Measurements from ENCODE around the gene ASS1. TPM values are rescaled to one million over a fixed set of nuclear protein-coding genes. Genes with fewer than 3 reads are reported as not detected.

Gene ASS1
- total and polyA plus RNA-seq, 2 donors (not counting 1 experiment from before 2014, with no cell fraction given): 44.7 to 223 TPM

DNA sequence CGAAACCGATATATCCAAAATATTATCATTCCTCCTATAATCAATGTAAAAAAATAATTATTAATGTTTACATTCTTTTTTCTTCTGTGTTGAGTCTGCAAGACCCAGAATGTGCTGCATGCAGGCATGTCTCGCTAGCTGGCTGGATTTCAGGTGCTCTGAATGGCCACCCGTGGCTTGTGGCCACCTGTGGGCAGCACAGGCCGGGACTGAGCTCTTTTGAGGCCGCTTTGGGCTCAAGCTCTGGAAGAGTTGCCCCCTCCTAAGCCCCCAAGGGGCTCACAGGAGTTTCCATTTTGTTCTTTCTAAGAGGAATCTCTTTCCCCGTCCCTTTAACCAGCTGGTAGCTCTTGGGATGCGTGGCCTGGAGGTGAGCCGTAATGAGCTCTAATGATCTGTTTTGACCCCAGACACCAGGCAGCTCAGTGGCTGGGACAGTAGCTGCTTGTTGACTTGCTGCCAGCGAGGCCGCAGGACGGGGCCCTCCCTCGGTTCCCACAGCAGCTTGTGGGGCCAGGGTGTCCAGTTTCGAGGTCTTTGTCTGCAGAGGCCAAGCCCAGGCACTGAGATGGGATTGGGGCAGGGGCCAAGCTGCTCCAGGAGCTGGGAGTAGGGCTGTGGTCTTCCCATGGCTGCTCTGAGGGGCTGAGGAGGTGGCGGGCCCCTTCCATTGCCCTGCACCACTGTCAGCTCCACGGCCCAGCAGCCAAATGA, 20.8 kb downstream of the ASS1 start:
- H3K9me3 ChIP-seq (ENCODE audit: control insufficient read depth, insufficient read depth, low read depth, low read length): no peaks in the 10 kb centered on the region
- no peak overlapping the region for H3K4me3 ChIP-seq (replicated peaks in 1 of 4; ENCODE audit: control extremely low read depth in 1 of 4, insufficient read depth in 1 of 4, low read depth in 3 of 4, low read length in 4 of 4)
- no peak overlapping the region for H3K4me2 ChIP-seq (ENCODE audit: extremely low read depth, insufficient read depth, low read length)
- no peak overlapping the region for H3K9ac ChIP-seq (ENCODE audit: insufficient read depth, low read length)
- H3K27ac ChIP-seq (ENCODE audit: insufficient read depth, low read length): no peak overlapping the region
- no peaks in the 10 kb centered on the region for H3K4me1 ChIP-seq (ENCODE audit: control insufficient read depth, extremely low read depth, insufficient read depth, low read length)
- H3K27me3 ChIP-seq (ENCODE audit: control insufficient read depth, insufficient read depth, low read length): no peaks in the 10 kb centered on the region
- DNase-seq (ENCODE audit: low read depth in 2 of 2): no peak
- TF ChIP-seq EZH2 (IDR thresholded peaks at IDR 0.05; ENCODE audit: low read length, missing control alignments): no peak
- TF ChIP-seq CTCF (conservative IDR thresholded peaks at IDR 0.05 in 1 of 2, IDR thresholded peaks at IDR 0.05 in 1 of 2; ENCODE audit: low read depth in 1 of 2, low read length in 2 of 2): no peak
- no peaks in the 10 kb centered on the region for H3K36me3 ChIP-seq (ENCODE audit: control insufficient read depth, insufficient read depth, low read length)
- H4K20me1 ChIP-seq (ENCODE audit: control insufficient read depth, extremely low read depth, insufficient read depth, low read length): no peaks in the 10 kb centered on the region
- H2AFZ ChIP-seq (ENCODE audit: low read length): no peak overlapping the region
- H3K79me2 ChIP-seq (ENCODE audit: control insufficient read depth, insufficient read depth, low read length): no peaks in the 10 kb centered on the region

DNA sequence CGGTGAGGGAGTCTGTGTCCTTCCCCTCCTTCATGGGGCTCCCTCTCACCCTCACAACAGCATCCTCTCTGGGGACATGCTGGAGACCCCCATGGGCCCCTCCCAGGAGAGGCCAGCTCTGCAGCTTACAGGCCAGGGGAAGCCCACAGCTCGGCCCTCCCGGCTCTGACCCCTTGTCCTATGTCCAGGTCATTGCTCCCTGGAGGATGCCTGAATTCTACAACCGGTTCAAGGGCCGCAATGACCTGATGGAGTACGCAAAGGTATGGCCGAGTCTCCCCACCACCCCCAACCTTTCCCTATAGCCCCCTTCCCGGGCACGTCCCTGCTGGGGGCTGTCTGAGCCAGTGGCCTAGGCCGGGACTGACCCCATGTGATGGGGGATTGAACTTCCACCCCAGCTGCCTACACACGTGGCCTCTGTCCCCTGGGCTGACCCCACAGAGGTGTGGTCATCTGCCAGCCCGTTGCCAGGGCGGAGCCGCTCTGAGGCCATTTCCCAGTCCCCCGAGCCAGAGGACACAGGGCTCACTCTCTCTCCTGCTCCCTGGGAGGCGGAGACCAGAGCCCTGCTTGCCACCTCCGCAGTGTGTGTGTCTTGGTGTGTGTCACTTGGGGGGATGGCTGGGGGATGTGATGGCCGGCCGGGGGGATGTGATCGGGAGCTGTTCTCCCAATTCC, 21.9 kb downstream of the ASS1 start:
- Histone ChIP-seq H3K27me3 (ENCODE audit: control insufficient read depth, insufficient read depth, low read length) (no peaks in the 10 kb centered on the region), H3K9ac (ENCODE audit: insufficient read depth, low read length) (no peak overlapping the region), H4K20me1 (ENCODE audit: control insufficient read depth, extremely low read depth, insufficient read depth, low read length) (no peaks in the 10 kb centered on the region), H3K27ac (ENCODE audit: insufficient read depth, low read length) (no peak overlapping the region), H3K36me3 (ENCODE audit: control insufficient read depth, insufficient read depth, low read length) (no peaks in the 10 kb centered on the region), H3K4me2 (ENCODE audit: extremely low read depth, insufficient read depth, low read length) (no peak overlapping the region), H3K79me2 (ENCODE audit: control insufficient read depth, insufficient read depth, low read length) (no peaks in the 10 kb centered on the region), H3K4me1 (ENCODE audit: control insufficient read depth, extremely low read depth, insufficient read depth, low read length) (no peaks in the 10 kb centered on the region), H3K9me3 (ENCODE audit: control insufficient read depth, insufficient read depth, low read depth, low read length) (no peaks in the 10 kb centered on the region), H3K4me3 (replicated peaks in 1 of 4; ENCODE audit: control extremely low read depth in 1 of 4, insufficient read depth in 1 of 4, low read depth in 3 of 4, low read length in 4 of 4) (no peak overlapping the region), H2AFZ (ENCODE audit: low read length) (no peak overlapping the region)
- no peak for TF ChIP-seq EZH2 (IDR thresholded peaks at IDR 0.05; ENCODE audit: low read length, missing control alignments)
- no peak for TF ChIP-seq CTCF (conservative IDR thresholded peaks at IDR 0.05 in 1 of 2, IDR thresholded peaks at IDR 0.05 in 1 of 2; ENCODE audit: low read depth in 1 of 2, low read length in 2 of 2)
- no peak for DNase-seq (ENCODE audit: low read depth in 2 of 2)

DNA sequence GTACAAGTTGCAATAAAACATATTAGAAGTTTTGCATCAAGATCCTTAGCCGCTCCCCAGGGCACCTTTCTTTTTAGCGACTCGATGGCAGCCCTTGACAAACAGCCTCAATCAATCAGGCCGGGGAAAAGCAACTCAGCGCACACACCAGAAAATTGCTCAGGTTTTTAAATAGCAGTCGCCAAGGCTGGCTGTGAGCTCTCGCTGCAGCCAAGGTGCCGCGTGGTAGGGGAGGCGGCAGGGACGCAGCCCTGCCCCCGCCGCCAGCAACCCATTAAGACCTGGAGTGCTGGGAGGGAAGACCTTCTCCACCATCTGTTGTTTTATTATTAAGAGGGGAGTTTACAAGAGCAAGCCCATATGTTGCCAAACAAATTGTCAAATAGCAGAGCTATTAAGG, 22.6 kb downstream of the ASS1 start:
- no peak overlapping the region for H3K4me2 ChIP-seq (ENCODE audit: extremely low read depth, insufficient read depth, low read length)
- H3K27me3 ChIP-seq (ENCODE audit: control insufficient read depth, insufficient read depth, low read length): no peaks in the 10 kb centered on the region
- no peak overlapping the region for H2AFZ ChIP-seq (ENCODE audit: low read length)
- TF ChIP-seq EZH2 (IDR thresholded peaks at IDR 0.05; ENCODE audit: low read length, missing control alignments) (no peak), CTCF (conservative IDR thresholded peaks at IDR 0.05 in 1 of 2, IDR thresholded peaks at IDR 0.05 in 1 of 2; ENCODE audit: low read depth in 1 of 2, low read length in 2 of 2) (no peak)
- H3K79me2 ChIP-seq (ENCODE audit: control insufficient read depth, insufficient read depth, low read length): no peaks in the 10 kb centered on the region
- H3K4me1 ChIP-seq (ENCODE audit: control insufficient read depth, extremely low read depth, insufficient read depth, low read length): no peaks in the 10 kb centered on the region
- no peak overlapping the region for H3K9ac ChIP-seq (ENCODE audit: insufficient read depth, low read length)
- H4K20me1 ChIP-seq (ENCODE audit: control insufficient read depth, extremely low read depth, insufficient read depth, low read length): no peaks in the 10 kb centered on the region
- no peaks in the 10 kb centered on the region for H3K9me3 ChIP-seq (ENCODE audit: control insufficient read depth, insufficient read depth, low read depth, low read length)
- H3K4me3 ChIP-seq (replicated peaks in 1 of 4; ENCODE audit: control extremely low read depth in 1 of 4, insufficient read depth in 1 of 4, low read depth in 3 of 4, low read length in 4 of 4): no peak overlapping the region
- DNase-seq (ENCODE audit: low read depth in 2 of 2): no peak
- no peak overlapping the region for H3K27ac ChIP-seq (ENCODE audit: insufficient read depth, low read length)
- no peaks in the 10 kb centered on the region for H3K36me3 ChIP-seq (ENCODE audit: control insufficient read depth, insufficient read depth, low read length)

All from fibroblast of lung (primary cell).